HG03025 (cell line): ENCODE measurements around the gene SRGAP2B.
"Not testable (repeated sequence)": the region's sequence is repeated elsewhere in the genome, so short reads cannot be mapped to it uniquely, and the experiment has no call there.

ENCODE experiments used
- ATAC-seq: cut with Tn5 transposase; IDR thresholded peaks from one replicate; pipeline ENCODE4 v1.9.1; 2021; ENCODE audit warnings: mild to moderate bottlenecking, moderate library complexity; ENCODE audit not compliant: unreplicated experiment, low FRiP score

SRGAP2B gene

GRCh38 chr1:145000743-145001326 is 94.3 kb downstream of the SRGAP2B start:
- not testable (repeated sequence) for ATAC-seq

DNA sequence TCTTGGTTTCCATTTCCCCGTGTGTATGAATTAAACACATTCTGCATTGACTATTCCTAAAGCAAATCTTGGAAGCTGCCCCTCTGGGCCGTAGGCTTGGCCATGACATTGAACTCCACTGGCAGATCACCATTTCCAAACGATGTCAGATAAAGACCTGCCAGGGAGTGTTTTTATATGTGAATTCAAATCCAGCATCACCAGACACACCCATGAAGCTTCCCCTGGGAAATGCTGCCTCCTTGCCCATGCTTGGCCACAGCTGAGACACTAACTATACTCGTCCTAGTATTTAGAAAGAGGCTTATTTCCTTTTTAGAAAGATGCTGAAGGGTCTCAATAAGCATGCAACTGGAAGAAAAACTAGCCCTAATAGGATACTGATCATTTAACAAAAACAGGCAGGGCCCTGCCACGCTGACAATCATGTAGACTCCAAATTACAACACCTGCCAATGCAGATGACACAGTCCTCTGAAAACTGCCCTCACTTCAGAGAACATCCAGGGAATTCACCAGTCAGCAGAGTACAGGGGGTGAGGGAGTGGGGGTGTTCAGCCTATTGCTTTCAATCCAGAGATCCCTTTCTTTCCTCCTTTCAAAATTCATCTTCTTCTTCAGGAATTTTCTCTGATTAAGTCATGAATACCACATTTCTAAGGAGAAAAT is 94.9 kb downstream of the SRGAP2B start:
- ATAC-seq: not testable (repeated sequence)

GRCh38 chr1:144998981-144999273 is 96.2 kb downstream of the SRGAP2B start:
- ATAC-seq: not testable (repeated sequence)

DNA sequence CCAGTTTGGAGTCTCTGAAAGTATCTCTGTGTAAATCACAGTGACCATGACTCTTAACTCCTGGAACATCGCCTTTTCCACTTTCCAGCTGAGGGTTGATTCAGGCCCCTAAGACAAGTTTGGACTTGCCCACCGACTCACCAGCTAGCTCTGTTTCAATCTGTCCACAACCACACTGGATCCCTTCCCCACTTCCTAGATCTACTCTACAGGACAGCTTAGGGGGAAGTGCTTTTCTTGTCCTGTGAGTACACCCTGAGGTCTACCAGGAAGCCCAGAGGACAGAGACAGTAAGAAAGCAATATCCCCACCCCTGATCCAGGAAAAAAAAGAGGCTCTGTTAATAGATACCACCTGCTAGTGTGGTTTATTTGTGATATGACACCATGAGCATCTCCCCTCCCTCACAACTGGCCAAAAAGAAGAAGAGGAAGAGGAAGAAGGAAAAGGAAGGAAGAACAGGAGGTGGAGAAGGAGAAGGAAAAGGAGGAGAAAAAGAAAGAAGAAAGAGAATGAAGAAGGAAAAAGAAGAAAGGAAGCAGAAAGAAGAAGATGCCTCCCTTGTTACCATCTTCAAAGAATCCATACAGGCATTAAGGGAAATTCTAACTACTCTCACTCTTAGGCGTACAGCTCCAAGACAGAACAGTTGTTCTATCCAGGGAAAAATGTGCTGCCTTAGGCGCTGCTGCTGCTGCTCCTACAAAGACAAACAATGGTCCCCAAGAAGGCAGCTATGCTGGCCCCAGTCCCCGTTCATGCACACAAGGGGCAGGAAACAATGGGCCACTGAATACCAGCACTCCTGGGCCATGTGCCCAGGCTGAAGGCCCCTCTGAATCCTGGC is 96.8 kb downstream of the SRGAP2B start:
- ATAC-seq: not testable (repeated sequence)

DNA sequence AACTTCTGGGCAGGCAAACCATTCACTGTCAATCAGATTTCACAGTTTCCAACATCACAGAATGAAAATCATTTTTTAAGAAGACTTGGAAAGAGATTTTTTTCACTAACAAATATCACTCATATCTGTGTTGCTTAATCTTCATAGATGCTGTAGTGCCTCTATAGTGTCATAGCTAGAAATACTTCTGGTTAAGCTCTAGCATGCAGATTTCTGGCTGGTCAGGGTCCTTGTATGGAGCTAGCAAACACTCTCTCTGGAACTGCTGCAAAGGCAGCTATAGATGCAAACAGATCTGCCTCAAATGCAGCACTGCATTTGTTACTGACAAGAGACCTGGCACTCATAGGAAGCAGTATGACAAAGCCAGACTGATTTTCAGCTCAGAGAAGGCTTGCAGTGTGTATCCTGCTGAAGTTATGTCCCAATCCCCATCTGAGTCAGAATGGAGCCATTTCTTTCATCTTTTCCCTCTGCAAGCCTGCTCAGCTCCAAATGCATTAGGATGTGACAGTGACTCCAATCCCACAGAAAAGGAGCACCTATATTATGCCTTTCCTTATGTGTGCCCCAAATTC is 99.2 kb downstream of the SRGAP2B start:
- not testable (repeated sequence) for ATAC-seq

- ATAC-seq: not testable (repeated sequence)
Measured at GRCh38 chr1:144992915-144993314, 102.2 kb downstream of the SRGAP2B start.

DNA sequence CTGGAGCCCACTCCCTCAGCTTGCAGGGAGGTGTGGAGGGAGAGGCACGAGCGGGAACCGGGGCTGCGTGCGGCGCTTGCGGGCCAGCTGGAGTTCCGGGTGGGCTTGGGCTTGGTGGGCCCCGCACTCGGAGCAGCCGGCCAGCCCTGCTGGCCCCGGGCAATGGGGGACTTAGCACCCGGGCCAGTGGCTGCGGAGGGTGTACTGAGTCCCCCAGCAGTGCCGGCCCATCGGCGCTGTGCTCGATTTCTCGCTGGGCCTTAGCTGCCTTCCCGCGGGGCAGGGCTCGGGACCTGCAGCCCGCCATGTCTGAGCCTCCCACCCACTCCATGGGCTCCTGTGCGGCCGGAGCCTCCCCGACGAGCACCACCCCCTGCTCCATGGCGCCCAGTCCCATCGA is 104.5 kb downstream of the SRGAP2B start:
- not testable (repeated sequence) for ATAC-seq

DNA sequence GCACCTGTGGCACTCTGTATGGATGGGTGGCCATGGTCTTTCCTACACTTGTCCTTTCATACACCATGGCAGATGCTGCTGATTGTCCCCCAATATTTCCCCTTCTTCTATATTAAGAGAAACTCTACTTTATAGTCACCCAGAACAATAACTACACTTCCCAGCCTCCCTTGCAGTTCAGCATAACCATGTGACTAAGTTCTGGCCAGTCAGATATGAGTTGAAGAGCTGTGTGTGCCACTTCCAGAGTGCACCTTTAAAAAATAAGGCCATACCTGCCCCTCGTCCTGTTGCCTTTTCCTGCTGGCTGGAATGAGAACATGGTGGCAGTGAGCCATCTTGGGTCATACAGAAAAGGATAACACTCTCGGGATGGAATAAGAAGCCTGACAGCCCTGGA is 108.0 kb downstream of the SRGAP2B start:
- ATAC-seq: not testable (repeated sequence)

DNA sequence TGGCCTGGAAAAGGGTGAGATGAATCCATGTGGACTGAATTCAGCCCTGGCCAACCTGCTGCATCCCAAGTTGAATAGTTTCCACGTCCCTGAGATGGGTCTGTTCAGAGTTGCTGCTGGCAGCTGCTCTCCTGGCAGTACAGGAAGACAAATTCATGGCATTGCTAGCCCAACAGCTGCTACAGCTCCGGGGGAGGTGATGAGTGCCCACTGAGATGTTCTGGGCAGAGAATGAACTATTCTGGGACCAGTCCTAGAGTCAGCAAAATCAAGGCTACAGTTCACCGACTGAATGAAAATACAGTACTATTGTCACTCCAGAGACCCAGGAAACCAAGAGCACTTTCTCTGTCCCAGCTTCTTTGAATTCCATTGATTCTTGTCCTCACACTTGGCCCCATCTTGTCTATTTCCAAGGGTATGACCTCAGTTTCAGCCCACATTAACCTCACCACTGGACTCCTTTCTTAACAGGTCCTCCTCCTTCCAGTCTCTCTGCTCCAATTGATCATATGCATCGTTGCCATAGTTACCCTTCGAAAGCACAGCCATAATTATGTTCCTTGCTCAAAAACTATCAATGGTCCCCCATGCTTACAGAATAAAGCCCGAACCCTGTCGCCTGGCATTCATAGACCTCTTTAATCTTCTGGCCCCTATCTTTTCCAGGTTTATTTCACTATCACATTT is 108.8 kb downstream of the SRGAP2B start:
- ATAC-seq: not testable (repeated sequence)

DNA sequence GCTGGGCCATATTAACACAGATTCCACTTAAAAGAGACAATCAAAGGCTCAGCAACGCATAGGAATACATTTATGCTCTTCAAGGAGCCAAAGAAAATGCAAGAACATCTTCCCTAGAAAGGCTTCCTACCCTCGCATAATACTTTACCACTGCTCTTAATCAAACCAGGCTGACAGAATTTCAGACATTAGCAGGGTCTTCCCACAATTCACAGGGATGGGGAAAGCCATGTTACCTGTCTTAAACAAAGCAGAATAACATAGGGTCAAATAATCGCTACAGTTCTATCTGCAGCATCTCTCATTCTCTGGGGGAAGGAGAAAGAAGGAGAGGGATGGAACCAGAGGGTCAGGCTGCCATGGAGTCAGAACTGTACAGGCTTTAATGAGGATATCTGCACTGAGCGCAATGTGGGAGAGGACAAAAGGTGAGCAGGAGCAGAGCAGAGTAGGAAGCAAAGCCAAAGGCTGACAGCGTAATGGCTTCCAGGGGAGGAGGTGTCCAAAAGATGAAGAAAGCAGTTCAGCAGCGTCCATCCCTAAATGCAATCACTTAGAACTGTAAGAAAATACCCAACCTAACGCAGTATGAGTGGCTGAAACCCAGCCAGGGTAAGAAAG is 109.5 kb downstream of the SRGAP2B start:
- ATAC-seq: not testable (repeated sequence)

GRCh38 chr1:144982802-144983525 is 112.2 kb downstream of the SRGAP2B start:
- ATAC-seq: not testable (repeated sequence)

DNA sequence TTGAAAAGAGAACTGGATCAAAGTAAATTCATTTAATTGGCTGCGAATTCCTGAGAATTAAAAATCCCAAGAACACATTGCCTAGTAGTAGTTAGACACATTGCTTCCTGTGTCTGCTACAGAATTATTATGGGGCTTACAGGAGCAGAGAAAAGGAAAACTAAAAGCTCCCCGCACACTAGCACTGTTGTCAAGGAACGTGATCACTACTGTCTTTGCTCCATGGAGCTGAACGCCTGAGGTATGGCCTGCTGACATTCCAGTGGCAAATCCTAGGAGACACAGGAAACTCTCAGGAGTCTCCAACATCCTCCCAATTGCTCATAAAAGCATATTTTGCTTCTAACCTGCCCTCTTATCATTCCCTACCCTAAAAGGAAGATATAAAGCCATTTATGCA is 114.0 kb downstream of the SRGAP2B start:
- ATAC-seq: not testable (repeated sequence)

GRCh38 chr1:144979960-144980595 is 115.0 kb downstream of the SRGAP2B start:
- not testable (repeated sequence) for ATAC-seq

GRCh38 chr1:144977856-144978255 is 117.3 kb downstream of the SRGAP2B start:
- ATAC-seq: not testable (repeated sequence)

GRCh38 chr1:144971936-144972335 is 123.2 kb downstream of the SRGAP2B start:
- not testable (repeated sequence) for ATAC-seq

- not testable (repeated sequence) for ATAC-seq
Measured at GRCh38 chr1:144966488-144966887, 128.6 kb downstream of the SRGAP2B start.

- not testable (repeated sequence) for ATAC-seq
Measured at GRCh38 chr1:144964765-144965164, 130.4 kb downstream of the SRGAP2B start.

DNA sequence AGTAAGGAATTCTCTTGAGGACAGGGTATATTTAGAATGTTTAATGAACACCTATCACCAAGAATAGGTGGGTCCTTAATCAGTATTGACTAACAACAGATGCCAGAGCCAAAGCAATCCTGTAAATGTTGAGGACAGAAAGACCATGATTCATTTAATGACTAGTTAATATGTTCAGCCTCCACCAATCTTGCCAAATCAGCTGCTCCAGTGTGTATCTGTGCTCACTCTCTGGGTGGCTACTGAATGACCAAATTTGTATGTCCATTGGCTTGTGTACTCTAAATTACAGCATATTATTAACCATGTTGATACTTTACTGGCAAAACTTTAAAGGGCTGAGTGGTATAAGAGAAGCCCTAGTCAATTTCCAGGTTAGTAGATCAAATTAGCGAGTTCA is 130.9 kb downstream of the SRGAP2B start:
- ATAC-seq: not testable (repeated sequence)

GRCh38 chr1:144963571-144963970 is 131.6 kb downstream of the SRGAP2B start:
- not testable (repeated sequence) for ATAC-seq
